SK-N-SH (cell line): ENCODE measurements around the gene VCP. TPM values are rescaled to one million over a fixed set of nuclear protein-coding genes. Genes with fewer than 3 reads are reported as not detected.
A peak's percentile ranks its signal among the peaks of the same experiment; 100 is the strongest.

Experiments used
- CTCF ChIA-PET: fragments of 300-600, 350-600 bp; formaldehyde crosslinking; extraction: SDS; loops from one replicate; lab custom pipeline; 2021; lab: Yijun Ruan, JAX
- POLR2A ChIA-PET: fragments of 350-600 bp; sonication (Branson Sonifier 250); formaldehyde crosslinking; extraction: SDS; loops from one replicate; lab custom pipeline; 2020; ENCODE audit warnings: antibody characterized with exemption, inconsistent platforms; lab: Yijun Ruan, JAX
- DNase-seq: peaks from one replicate; pipeline ENCODE4 v3.0.0; 2012
- H2AFZ ChIP-seq: fragments of 200-600 bp; sonication (generic); 2 replicates; pipeline ENCODE4 v1.8.1; 2016; ENCODE audit warnings: antibody characterized with exemption, mild to moderate bottlenecking, low read depth
- H3F3A ChIP-seq: fragments of 200-600 bp; sonication (generic); replicated peaks from 2 replicates; pipeline ENCODE3; 2016; ENCODE audit warnings: antibody characterized with exemption, mild to moderate bottlenecking; ENCODE audit not compliant: insufficient read depth
- H3K27ac ChIP-seq, 2 experiments: fragments of 200-500 bp in 1 of 2; fragments of 200-600 bp in 1 of 2; sonication (Bioruptor generic) in 1 of 2; sonication (generic), shearing (Covaris generic) in 1 of 2; 2 replicates each; pipeline versions ENCODE4 v1.5.1 to v1.6.1; 2014 to 2016; ENCODE audit warnings: low read depth in 2 of 2, inconsistent platforms in 1 of 2, low read length in 1 of 2, mild to moderate bottlenecking in 1 of 2, mixed read lengths in 1 of 2
- H3K27me3 ChIP-seq: fragments of 200-600 bp; sonication (generic), shearing (Covaris generic); 2 replicates; pipeline ENCODE4 v1.6.1; 2016; ENCODE audit warnings: mixed run types; ENCODE audit not compliant: insufficient read depth
- H3K36me3 ChIP-seq, 2 experiments: fragments of 200-500 bp in 1 of 2; fragments of 200-600 bp in 1 of 2; sonication (Bioruptor generic) in 1 of 2; sonication (generic) in 1 of 2; replicated peaks in 1 of 2; 2 replicates each; pipeline versions ENCODE3 to v1.5.1; 2014 to 2016; ENCODE audit warnings: low read length in 1 of 2, mild to moderate bottlenecking in 1 of 2; ENCODE audit not compliant: insufficient read depth in 2 of 2, control insufficient read depth in 1 of 2
- H3K4me1 ChIP-seq, 2 experiments: fragments of 200-500 bp in 1 of 2; fragments of 200-600 bp in 1 of 2; sonication (Bioruptor generic) in 1 of 2; sonication (generic), shearing (Covaris generic) in 1 of 2; 2 replicates each; pipeline versions ENCODE4 v1.5.1 to v1.6.1; 2014 to 2016; ENCODE audit warnings: low read depth in 1 of 2, low read length in 1 of 2, mixed run types in 1 of 2; ENCODE audit not compliant: insufficient read depth in 2 of 2, control insufficient read depth in 1 of 2
- H3K4me2 ChIP-seq: fragments of 200-600 bp; sonication (generic), shearing (Covaris generic); 2 replicates; pipeline ENCODE4 v1.6.1; 2017; ENCODE audit warnings: mixed run types
- H3K4me3 ChIP-seq, 2 experiments: fragments of 200-500 bp in 1 of 2; fragments of 200-600 bp in 1 of 2; sonication (Bioruptor generic) in 1 of 2; sonication (generic), shearing (Covaris generic) in 1 of 2; 2 replicates each; pipeline versions ENCODE4 v1.5.1 to v1.8.1; 2014 to 2016; ENCODE audit warnings: low read depth in 2 of 2, inconsistent platforms in 1 of 2, low read length in 1 of 2, mild to moderate bottlenecking in 1 of 2, mixed read lengths in 1 of 2, moderate library complexity in 1 of 2
- H3K79me2 ChIP-seq: fragments of 200-600 bp; sonication (generic); 2 replicates; pipeline ENCODE4 v1.8.1; 2017; ENCODE audit warnings: mild to moderate bottlenecking; ENCODE audit not compliant: insufficient read depth
- H3K9ac ChIP-seq: fragments of 200-600 bp; sonication (generic); 2 replicates; pipeline ENCODE4 v1.6.1; 2017; ENCODE audit warnings: mixed run types
- H3K9me2 ChIP-seq: fragments of 200-600 bp; sonication (generic); 2 replicates; pipeline ENCODE4 v1.6.1; 2017; ENCODE audit warnings: mixed run types
- H3K9me3 ChIP-seq: fragments of 200-600 bp; sonication (generic); 2 replicates; pipeline ENCODE4 v1.6.1; 2017; ENCODE audit warnings: mixed run types, mild to moderate bottlenecking, moderate library complexity
- H4K20me1 ChIP-seq: fragments of 200-600 bp; sonication (generic); 2 replicates; pipeline ENCODE4 v1.6.1; 2017; ENCODE audit warnings: mild to moderate bottlenecking, mixed run types; ENCODE audit not compliant: insufficient read depth
- ELF1 ChIP-seq: IDR thresholded peaks from 2 replicates; pipeline ENCODE4 v1.4.0; 2012
- EP300 ChIP-seq, 2 experiments: IDR thresholded peaks; 2 replicates each; pipeline versions ENCODE4 v1.4.0 to v1.6.1; 2012; ENCODE audit warnings: borderline replicate concordance in 1 of 2, low read depth in 1 of 2, low read length in 1 of 2
- FOSL2 ChIP-seq: IDR thresholded peaks from 2 replicates; pipeline ENCODE4 v1.4.0; 2012; ENCODE audit warnings: low read depth, mild to moderate bottlenecking, moderate library complexity, borderline replicate concordance
- FOXJ3 ChIP-seq: sonication (generic); formaldehyde crosslinking; IDR thresholded peaks from 2 replicates; pipeline ENCODE4 v1.5.1; 2020; ENCODE audit warnings: mild to moderate bottlenecking, missing genetic modification reagents
- FOXM1 ChIP-seq: IDR thresholded peaks from 2 replicates; pipeline ENCODE4 v1.4.0; 2012; ENCODE audit warnings: low read depth, mild to moderate bottlenecking
- GABPA ChIP-seq: IDR thresholded peaks from 2 replicates; pipeline ENCODE4 v1.4.0; 2012; ENCODE audit warnings: low read depth, mild to moderate bottlenecking
- GATA2 ChIP-seq: sonication (generic); formaldehyde crosslinking; IDR thresholded peaks from 2 replicates; pipeline ENCODE4 v1.5.0; 2020; ENCODE audit warnings: mild to moderate bottlenecking, missing genetic modification reagents
- JUND ChIP-seq: IDR thresholded peaks from 2 replicates; pipeline ENCODE4 v1.4.0; 2012
- RAD21 ChIP-seq: IDR thresholded peaks from 2 replicates; pipeline ENCODE4 v1.6.1; 2012; ENCODE audit warnings: mild to moderate bottlenecking, low read length
- RCOR1 ChIP-seq: fragments of 150-350 bp; IDR thresholded peaks from 2 replicates; pipeline ENCODE4 v1.6.1; 2017; ENCODE audit warnings: antibody characterized with exemption, low read length
- SIN3A ChIP-seq: IDR thresholded peaks from 2 replicates; pipeline ENCODE4 v1.6.1; 2012; ENCODE audit warnings: low read depth, mild to moderate bottlenecking, low read length, moderate library complexity, borderline replicate concordance
- TAF1 ChIP-seq: IDR thresholded peaks from 2 replicates; pipeline ENCODE4 v1.6.1; 2012; ENCODE audit warnings: low read depth, mild to moderate bottlenecking, low read length, moderate library complexity, borderline replicate concordance
- YY1 ChIP-seq: IDR thresholded peaks from 2 replicates; pipeline ENCODE4 v1.4.0; 2012; ENCODE audit warnings: low read depth, mild to moderate bottlenecking
- WGBS: methylation state at CpG from one replicate; pipeline ENCODE4 v1.1.6; 2017; ENCODE audit warnings: low lambda C conversion rate; 5-methylcytosine and 5-hydroxymethylcytosine counted together
- polyA plus RNA-seq, 3 experiments: library from polyadenylated mRNA; depleted of rRNA; stranded (reverse); fragments of >200 nt; gene quantifications; 2 replicates each; pipeline ENCODE4 v1.2.3, GENCODE V29; 2012
- TF ChIP-seq, protein P1 (sequence below): IDR thresholded peaks from 2 replicates; pipeline ENCODE4 v1.4.0; 2012; ENCODE audit warnings: low read depth, borderline replicate concordance
- TF ChIP-seq, protein P2 (sequence below): IDR thresholded peaks from 2 replicates; pipeline ENCODE4; 2012
- TF ChIP-seq, protein P3 (sequence below): fragments of 150-350 bp; IDR thresholded peaks from 2 replicates; pipeline ENCODE4 v1.6.1; 2017; ENCODE audit warnings: antibody characterized with exemption, low read length, low read depth, borderline replicate concordance

Gene VCP
- polyA plus RNA-seq, 1 of the 3 experiments (the other 2 are of a cell fraction): 238 TPM

DNA sequence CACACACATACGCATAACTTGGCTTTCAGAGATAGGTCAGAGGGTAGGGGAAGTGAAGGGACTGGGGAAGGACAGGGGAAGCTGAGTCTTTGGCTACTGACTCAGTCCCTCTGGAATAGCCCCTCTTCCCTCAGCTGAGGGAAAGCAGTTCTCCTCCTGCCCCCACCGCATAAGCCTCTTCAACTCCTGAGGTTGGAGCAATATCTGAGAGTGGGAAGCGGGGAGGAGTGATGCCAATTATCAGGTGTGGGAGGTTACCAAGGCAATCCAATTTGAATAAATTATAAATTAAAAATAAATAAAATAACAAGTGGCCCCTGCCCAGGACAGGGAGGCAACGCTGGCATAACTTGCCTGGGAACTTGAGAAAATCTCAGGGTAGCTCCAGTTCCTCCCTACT, 32.2 kb upstream of the VCP start:
- peaks cover 38% of the 10 kb centered on the region for H3K79me2 ChIP-seq
- H3K27me3 ChIP-seq: no peaks in the 10 kb centered on the region
- H3K36me3 ChIP-seq: peaks cover 36 to 70% of the 10 kb centered on the region in 2 experiments
- H4K20me1 ChIP-seq: peaks cover 11% of the 10 kb centered on the region; the same call in 1 of the 2 replicates
- 90% methylated on average over 4 of the region's 4 CpGs for WGBS
- no peaks in the 10 kb centered on the region for H3K9me3 ChIP-seq
- no peak overlapping the region for H3K9ac ChIP-seq
- H3K27ac ChIP-seq: peak overlapping the region in 1 of 2 experiments; percentile 94; a peak in 1 of 4 replicates
- no peak for TF ChIP-seq FOSL2
- TF ChIP-seq JUND: no peak
- TF ChIP-seq EP300 (IDR thresholded peaks at IDR 0.05; ENCODE audit: borderline replicate concordance in 1 of 2, low read depth in 1 of 2, low read length in 1 of 2): no peak
- TF ChIP-seq GABPA: no peak
- TF ChIP-seq RAD21: no peak
- no peak for TF ChIP-seq YY1
- TF ChIP-seq ELF1: no peak
- TF ChIP-seq, protein P1, sequence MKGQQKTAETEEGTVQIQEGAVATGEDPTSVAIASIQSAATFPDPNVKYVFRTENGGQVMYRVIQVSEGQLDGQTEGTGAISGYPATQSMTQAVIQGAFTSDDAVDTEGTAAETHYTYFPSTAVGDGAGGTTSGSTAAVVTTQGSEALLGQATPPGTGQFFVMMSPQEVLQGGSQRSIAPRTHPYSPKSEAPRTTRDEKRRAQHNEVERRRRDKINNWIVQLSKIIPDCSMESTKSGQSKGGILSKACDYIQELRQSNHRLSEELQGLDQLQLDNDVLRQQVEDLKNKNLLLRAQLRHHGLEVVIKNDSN: no peak
- TF ChIP-seq, protein P2, sequence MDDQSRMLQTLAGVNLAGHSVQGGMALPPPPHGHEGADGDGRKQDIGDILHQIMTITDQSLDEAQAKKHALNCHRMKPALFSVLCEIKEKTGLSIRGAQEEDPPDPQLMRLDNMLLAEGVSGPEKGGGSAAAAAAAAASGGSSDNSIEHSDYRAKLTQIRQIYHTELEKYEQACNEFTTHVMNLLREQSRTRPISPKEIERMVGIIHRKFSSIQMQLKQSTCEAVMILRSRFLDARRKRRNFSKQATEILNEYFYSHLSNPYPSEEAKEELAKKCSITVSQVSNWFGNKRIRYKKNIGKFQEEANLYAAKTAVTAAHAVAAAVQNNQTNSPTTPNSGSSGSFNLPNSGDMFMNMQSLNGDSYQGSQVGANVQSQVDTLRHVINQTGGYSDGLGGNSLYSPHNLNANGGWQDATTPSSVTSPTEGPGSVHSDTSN: no peak
- no peak for TF ChIP-seq RCOR1
- TF ChIP-seq FOXJ3 (CRISPR knock-in tag): no peak
- no peak for TF ChIP-seq GATA2 (CRISPR knock-in tag)
- TF ChIP-seq TAF1: no peak
- TF ChIP-seq, protein P3, sequence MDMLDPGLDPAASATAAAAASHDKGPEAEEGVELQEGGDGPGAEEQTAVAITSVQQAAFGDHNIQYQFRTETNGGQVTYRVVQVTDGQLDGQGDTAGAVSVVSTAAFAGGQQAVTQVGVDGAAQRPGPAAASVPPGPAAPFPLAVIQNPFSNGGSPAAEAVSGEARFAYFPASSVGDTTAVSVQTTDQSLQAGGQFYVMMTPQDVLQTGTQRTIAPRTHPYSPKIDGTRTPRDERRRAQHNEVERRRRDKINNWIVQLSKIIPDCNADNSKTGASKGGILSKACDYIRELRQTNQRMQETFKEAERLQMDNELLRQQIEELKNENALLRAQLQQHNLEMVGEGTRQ: no peak
- TF ChIP-seq SIN3A: no peak
- no peak for TF ChIP-seq FOXM1
- TF ChIP-seq, all 33 proteins: peak for 0
- ChIA-PET POLR2A (interaction anchor here (2.4 to 4.0 kb wide), 2 partner anchors 10 to 25 kb away, joined by 29 to 35 read pairs; partner anchors contain the start of genes ATOSB and FANCG), CTCF (interaction anchor here (1.0 to 3.8 kb wide), 3 partner anchors 9 to 12 kb away, joined by 3 to 25 read pairs (median 11); partner anchors contain the start of genes ATOSB and PIGO)
- no peak for DNase-seq
- Histone ChIP-seq H3K9me2 (no peaks in the 10 kb centered on the region), H3F3A (peaks cover 21% of the 10 kb centered on the region), H3K4me1 (peaks cover 15 to 25% of the 10 kb centered on the region in 2 experiments; a peak in 3 of 4 replicates), H3K4me2 (no peak overlapping the region), H2AFZ (no peak overlapping the region), H3K4me3 (no peak overlapping the region)
